ENCODE data around the gene KLHDC3. TPM values are rescaled to one million over a fixed set of nuclear protein-coding genes. Genes with fewer than 3 reads are reported as not detected.

The KLHDC3 gene
- total RNA-seq, 6 experiments from 2014 or later: 41.6 to 51.2 (median 45.9) TPM

Other genes starting within 250 kb of the KLHDC3 start
- gene BICRAL, start 232.2 kb upstream of the KLHDC3 start, total RNA-seq (2021; fragmentation: NEBNext Ultra II Directional; extraction: Animal tissue kit (Norgen Biotek cat#: 25700)): 1 to 10 TPM; 8.0 to 9.8 (median 9.4) TPM
- 100 to 1,000 TPM in 4 of 6 experiments, 10 to 100 TPM in 2; 94.6 to 110 (median 105) TPM for gene RPL7L1, start 134.6 kb upstream of the KLHDC3 start, total RNA-seq (2021; fragmentation: NEBNext Ultra II Directional; extraction: Animal tissue kit (Norgen Biotek cat#: 25700))
- not detected for gene PTCRA, start 98.2 kb upstream of the KLHDC3 start, total RNA-seq (2021; fragmentation: NEBNext Ultra II Directional; extraction: Animal tissue kit (Norgen Biotek cat#: 25700))
- 10 to 100 TPM; 38.0 to 51.7 (median 42.5) TPM for gene CNPY3, start 84.8 kb upstream of the KLHDC3 start, total RNA-seq (2021; fragmentation: NEBNext Ultra II Directional; extraction: Animal tissue kit (Norgen Biotek cat#: 25700))
- under 1 TPM in 5 of 6 experiments, not detected in 1; 0.16 to 0.24 (median 0.20) TPM for gene GNMT, start 53.5 kb upstream of the KLHDC3 start, total RNA-seq (2021; fragmentation: NEBNext Ultra II Directional; extraction: Animal tissue kit (Norgen Biotek cat#: 25700))
- 10 to 100 TPM; 20.3 to 31.7 (median 22.4) TPM for gene PEX6, start 35.1 kb upstream of the KLHDC3 start, total RNA-seq (2021; fragmentation: NEBNext Ultra II Directional; extraction: Animal tissue kit (Norgen Biotek cat#: 25700))
- gene PPP2R5D, start 29.7 kb upstream of the KLHDC3 start, total RNA-seq (2021; fragmentation: NEBNext Ultra II Directional; extraction: Animal tissue kit (Norgen Biotek cat#: 25700)): 10 to 100 TPM; 37.7 to 50.7 (median 43.4) TPM
- 100 to 1,000 TPM; 114 to 132 (median 118) TPM for gene MEA1, start 303 bp upstream of the KLHDC3 start, total RNA-seq (2021; fragmentation: NEBNext Ultra II Directional; extraction: Animal tissue kit (Norgen Biotek cat#: 25700))
- gene RRP36, start 7.4 kb downstream of the KLHDC3 start, total RNA-seq (2021; fragmentation: NEBNext Ultra II Directional; extraction: Animal tissue kit (Norgen Biotek cat#: 25700)): 100 to 1,000 TPM in 2 of 6 experiments, 10 to 100 TPM in 4; 85.0 to 101 (median 96.4) TPM
- gene CUL7, start 39.6 kb downstream of the KLHDC3 start, total RNA-seq (2021; fragmentation: NEBNext Ultra II Directional; extraction: Animal tissue kit (Norgen Biotek cat#: 25700)): 10 to 100 TPM; 33.7 to 50.3 (median 37.0) TPM
- 10 to 100 TPM; 52.6 to 62.9 (median 58.7) TPM for gene MRPL2, start 45.2 kb downstream of the KLHDC3 start, total RNA-seq (2021; fragmentation: NEBNext Ultra II Directional; extraction: Animal tissue kit (Norgen Biotek cat#: 25700))
- gene KLC4, start 45.4 kb downstream of the KLHDC3 start, total RNA-seq (2021; fragmentation: NEBNext Ultra II Directional; extraction: Animal tissue kit (Norgen Biotek cat#: 25700)): 10 to 100 TPM; 10.7 to 12.6 (median 11.8) TPM
- 100 to 1,000 TPM in 1 of 6 experiments, 10 to 100 TPM in 5; 62.8 to 115 (median 66.7) TPM for gene PTK7, start 62.1 kb downstream of the KLHDC3 start, total RNA-seq (2021; fragmentation: NEBNext Ultra II Directional; extraction: Animal tissue kit (Norgen Biotek cat#: 25700))
- gene SRF, start 157.0 kb downstream of the KLHDC3 start, total RNA-seq (2021; fragmentation: NEBNext Ultra II Directional; extraction: Animal tissue kit (Norgen Biotek cat#: 25700)): 10 to 100 TPM; 37.4 to 49.7 (median 39.3) TPM
- gene CUL9, start 167.9 kb downstream of the KLHDC3 start, total RNA-seq (2021; fragmentation: NEBNext Ultra II Directional; extraction: Animal tissue kit (Norgen Biotek cat#: 25700)): 10 to 100 TPM; 15.4 to 19.9 (median 18.6) TPM
- 10 to 100 TPM; 38.3 to 56.3 (median 49.1) TPM for gene DNPH1, start 215.2 kb downstream of the KLHDC3 start, total RNA-seq (2021; fragmentation: NEBNext Ultra II Directional; extraction: Animal tissue kit (Norgen Biotek cat#: 25700))
- not detected for gene TTBK1, start 229.2 kb downstream of the KLHDC3 start, total RNA-seq (2021; fragmentation: NEBNext Ultra II Directional; extraction: Animal tissue kit (Norgen Biotek cat#: 25700))